GM15510 (cell line): ENCODE data around the gene S100A4.

Experiments
- POLR2A ChIP-seq: IDR thresholded peaks from 3 replicates; pipeline ENCODE4 v1.6.1; 2011; ENCODE audit warnings: borderline replicate concordance; ENCODE audit not compliant: insufficient read length; ENCODE audit errors: extremely low read depth

The S100A4 gene

DNA sequence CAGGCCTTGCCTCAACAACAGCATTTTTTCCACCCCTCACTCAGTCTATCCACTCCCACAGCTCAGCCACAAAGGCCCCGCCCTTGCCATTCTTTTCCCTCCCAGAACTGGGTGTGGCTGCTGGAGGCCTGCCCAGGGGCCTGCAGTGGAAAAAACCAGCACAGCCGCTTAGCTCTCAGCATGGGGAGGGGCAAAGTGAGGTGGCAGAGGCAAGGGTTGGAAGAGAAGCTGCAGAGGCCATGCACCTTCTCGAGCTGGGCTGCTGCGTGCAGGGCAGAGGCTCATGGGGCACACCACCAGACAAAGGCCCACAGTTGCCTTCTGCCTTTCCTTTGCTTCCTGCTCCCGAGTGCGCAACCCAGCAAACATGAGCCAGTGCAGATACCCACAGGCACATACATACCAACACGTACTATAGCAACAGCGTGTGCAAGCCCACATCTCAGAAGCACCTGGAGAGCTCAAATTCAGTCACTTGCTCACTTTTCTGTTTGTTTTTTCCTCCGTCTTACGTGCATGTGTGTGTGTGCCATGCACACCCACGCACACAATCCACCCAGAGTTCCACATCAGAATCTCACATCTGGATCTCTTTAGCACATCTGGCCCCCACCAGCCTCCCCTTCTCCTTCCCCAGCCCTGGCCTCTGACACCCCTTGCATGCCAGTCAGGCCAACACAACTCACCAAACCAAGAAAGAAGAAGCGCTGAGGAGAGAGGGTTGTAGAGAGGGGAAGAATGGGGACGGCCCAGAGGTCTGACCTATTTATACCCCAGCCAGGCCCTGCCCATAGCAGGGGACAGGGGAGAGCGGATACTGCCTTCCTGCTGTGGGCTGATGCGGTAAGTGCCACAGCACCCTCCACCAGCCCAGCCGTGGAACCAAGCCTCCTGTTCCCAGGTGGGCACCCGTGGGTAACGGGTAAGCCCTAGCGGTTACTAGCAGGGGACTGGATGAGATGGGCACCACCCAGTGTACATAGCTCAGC, at the start of gene S100A4:
Gene S100A4 (minus strand): TSS at position 740 of the 989 bp plus-strand sequence. CDS start 1,012 bp downstream, outside the sequence.
- peak; percentile 34 for TF ChIP-seq POLR2A

DNA sequence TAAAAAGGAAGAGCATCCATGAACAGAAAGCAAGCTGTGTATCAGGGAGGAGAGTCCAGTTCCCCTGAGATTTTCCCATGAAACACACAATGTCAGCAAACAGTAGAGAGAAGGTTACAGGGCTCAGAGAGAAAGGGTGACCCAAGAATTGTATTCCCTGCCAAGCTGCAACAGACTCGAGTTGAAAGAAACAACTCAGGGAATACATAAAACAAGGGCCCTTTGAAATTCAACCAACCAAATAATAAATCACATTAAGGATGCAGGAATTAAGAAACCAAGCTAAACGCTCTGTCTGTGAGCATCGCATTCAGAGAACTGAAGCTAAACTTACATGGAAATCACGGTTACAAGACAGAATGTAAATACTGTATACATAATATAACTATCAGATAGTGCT, 47.1 kb upstream of the S100A4 start:
- no peak for TF ChIP-seq POLR2A

DNA sequence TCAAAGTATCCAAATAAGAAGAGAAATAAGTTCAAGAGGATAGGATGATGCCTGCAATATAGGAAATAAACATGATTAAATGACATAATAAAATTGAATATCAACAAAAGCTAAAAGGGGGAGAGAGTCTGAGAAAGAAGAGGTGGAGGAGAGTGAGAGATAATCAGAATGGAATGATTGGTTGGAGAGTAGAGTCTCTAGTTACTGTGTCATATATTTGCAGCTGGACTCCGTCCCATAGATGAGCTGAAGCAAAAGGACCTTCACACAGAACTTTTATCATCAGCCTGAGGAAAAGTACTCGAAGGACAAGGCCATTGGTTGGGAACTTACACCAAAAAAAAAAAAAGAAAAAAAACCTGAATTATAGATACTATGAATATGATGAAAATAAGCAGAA, 42.9 kb upstream of the S100A4 start:
- no peak for TF ChIP-seq POLR2A

GRCh38 chr1:153587314-153587713, 41.7 kb upstream of the S100A4 start:
- TF ChIP-seq POLR2A = no peak

GRCh38 chr1:153586347-153586746, 40.7 kb upstream of the S100A4 start:
- no peak for TF ChIP-seq POLR2A

DNA sequence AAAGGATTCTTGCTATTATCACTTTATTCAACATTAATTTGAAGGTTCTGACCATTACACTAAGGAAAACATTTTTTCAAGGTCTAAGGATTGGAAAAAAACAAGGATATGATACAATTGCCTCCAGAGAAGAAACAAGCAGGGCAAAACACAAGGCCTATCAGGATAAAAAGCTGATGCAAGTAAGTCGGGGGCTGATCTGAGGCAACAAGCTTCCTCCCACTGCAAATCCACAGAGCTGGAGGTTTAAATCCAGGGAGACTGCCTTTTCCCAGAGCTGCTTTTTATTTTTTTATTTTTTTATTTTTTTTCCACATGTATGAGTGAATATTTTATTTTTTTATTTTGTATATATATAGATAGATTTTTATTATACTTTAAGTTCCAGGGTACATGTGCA, 39.4 kb upstream of the S100A4 start:
- no peak for TF ChIP-seq POLR2A

GRCh38 chr1:153583976-153584375, 38.4 kb upstream of the S100A4 start:
- TF ChIP-seq POLR2A = no peak

GRCh38 chr1:153578936-153579335, 33.3 kb upstream of the S100A4 start:
- no peak for TF ChIP-seq POLR2A

GRCh38 chr1:153578490-153578889, 32.9 kb upstream of the S100A4 start:
- no peak for TF ChIP-seq POLR2A

DNA sequence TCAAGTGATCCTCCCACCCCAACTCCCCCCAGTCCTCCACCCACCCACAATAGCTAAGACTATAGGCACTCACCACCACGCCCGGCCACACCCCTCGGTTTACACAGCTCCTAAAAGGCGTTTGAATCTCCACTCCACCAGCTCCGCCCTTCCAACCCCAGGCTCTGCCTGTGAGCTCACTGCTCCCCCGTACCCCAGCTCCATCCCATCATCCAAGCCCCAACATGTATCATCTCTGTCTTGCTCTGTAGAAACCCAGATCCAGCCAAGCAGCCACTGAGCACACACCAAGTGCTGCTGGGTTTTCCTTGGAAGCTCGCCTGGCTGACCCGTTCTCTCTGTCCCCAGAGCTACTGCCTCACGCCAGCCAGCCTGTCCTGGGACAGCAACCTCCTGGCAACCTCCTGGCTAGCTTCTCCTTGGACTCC, 32.0 kb upstream of the S100A4 start:
- no peak for TF ChIP-seq POLR2A

DNA sequence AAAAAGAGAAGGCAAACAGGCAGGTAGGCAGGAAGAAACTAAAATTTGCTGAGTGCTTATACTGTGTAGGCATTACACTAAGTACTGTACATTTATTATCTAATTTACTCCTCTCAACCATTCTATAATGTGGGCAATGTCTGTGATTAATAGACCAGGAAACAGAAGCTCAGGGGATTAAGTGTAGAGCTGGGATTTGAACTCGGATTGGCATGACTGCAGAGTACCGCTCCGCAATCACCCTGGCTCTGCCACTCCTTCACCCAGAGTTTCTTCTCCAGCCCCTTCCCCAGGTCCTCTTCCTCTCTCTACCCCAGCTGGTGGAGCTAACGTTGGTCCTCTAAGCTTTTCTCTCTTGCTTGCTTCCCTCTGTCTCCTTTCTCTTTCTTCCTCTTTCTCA, 31.5 kb upstream of the S100A4 start:
- no peak for TF ChIP-seq POLR2A

DNA sequence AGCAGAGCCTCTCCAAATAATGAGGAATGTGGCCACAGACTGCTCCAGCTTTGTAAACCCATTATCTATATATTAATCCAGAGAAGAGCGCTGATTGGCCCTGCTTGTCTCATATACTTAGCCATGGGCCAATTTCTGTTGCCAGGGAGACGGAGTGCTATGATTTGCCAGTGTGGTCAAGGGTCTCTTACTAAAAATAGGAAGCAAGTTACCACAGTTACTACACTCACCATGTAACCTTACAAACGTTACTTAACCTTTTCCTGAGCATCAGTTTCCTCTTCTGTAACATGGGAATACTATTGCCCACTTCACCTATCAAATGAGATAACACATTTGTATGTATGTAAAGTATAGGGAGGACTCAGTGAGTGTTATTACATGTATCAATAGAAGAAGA, 27.7 kb upstream of the S100A4 start:
- no peak for TF ChIP-seq POLR2A

- TF ChIP-seq POLR2A = no peak
Observed at GRCh38 chr1:153572569-153573015, 27.0 kb upstream of the S100A4 start.

DNA sequence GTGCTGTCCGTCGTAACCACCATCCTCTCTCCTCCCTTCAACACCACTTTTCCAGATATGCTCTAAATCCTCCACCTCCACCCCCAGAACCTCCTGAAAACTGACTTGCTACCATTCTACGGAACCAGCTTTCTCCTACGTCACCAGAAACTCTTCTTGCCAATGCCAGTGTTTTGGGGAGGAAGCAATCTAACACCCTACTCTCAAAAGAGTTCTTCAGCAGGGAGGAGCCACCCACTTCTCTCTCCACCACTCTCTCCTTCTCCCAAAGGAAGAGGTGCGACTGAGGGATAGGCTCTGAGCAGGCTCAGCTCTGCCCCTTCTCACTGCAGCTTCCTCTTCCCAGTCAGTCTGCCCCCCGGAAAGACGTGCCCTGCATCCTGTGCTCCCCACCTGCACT, 26.1 kb upstream of the S100A4 start:
- no peak for TF ChIP-seq POLR2A

DNA sequence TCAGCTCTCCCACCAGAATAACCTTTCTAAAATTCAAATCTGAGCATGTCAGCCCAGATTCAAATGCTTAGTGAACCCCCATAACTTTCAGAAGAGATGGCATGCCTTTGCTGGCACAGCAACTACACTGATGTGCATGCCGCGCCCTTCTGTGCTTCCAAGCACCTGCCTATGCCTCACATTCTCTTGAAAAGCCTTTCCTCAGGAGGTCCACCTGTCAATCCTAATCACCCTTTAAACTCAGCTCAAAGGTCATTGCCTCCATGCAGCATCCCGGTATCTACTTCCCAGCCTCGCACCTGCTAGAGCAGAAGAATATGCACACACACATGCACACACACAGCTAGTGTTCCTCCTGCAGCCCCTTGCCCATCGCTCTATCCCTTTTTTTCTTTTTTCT, 25.3 kb upstream of the S100A4 start:
- no peak for TF ChIP-seq POLR2A

DNA sequence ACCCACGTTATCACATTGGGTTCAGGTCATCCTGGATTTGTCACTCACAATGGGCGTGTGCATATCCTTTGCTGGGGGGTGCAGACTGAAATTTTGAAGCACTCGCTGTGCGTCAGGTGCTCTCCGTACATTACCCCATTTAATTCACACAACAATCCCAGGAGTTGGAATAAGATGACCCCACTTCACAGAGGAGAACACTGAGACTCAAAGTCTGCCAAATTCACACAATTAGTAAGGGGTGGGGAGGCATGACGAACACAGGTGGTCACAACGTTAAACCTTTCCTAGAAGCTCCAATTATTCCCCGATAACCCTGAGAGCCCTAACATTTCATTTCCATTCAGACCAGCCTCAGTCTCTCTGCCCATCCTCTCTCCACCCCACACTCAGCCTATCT, 23.9 kb upstream of the S100A4 start:
- no peak for TF ChIP-seq POLR2A
